G401.6 (cell line): Measurements from ENCODE around the gene RALGPS1.

Experiments used
- FAIRE-seq: peaks from 2 replicates; lab custom pipeline; 2012; peaks lifted over from hg19 to GRCh38; lab: Jason Lieb, UNC

The RALGPS1 gene

DNA sequence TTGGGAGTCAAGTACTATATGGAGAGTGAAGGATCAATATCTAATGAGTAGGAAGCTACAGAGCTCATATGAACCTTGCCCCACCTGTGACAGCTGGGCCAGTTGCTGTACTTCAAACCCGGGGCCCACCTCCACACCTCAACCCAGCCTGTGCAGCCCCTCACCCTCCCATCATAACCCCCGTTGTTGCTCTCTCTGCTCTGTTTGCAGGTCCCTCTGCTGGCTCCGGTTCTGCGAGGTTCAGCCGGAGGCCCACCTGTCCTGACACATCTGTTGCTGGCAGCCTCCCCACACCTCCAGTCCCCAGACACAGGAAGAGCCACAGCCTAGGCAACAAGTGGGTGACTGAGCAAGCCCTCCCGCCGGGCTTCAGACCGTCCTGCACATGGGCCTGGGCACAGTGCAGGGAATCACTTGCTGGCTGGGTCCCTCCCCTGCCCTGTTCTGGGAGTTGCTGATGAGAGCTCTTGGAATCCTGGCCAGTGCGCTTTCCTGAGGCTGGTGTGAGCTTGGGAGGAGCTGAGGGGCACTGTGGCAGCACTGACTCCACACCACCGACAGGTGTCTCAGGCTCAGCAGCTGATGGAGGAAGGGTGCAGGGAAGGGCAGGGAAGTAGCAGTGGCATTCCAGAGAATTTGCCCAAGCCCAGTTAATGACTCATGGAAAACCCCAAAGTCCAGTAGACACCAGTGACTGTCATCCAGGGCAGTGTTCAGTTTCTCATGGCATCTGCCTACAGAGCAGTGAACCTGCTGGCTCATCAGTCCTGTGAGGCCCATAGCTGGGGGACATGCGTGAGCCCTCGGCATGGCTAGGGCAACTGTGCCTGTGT is 280.5 kb downstream of the RALGPS1 start:
- no peak for FAIRE-seq

DNA sequence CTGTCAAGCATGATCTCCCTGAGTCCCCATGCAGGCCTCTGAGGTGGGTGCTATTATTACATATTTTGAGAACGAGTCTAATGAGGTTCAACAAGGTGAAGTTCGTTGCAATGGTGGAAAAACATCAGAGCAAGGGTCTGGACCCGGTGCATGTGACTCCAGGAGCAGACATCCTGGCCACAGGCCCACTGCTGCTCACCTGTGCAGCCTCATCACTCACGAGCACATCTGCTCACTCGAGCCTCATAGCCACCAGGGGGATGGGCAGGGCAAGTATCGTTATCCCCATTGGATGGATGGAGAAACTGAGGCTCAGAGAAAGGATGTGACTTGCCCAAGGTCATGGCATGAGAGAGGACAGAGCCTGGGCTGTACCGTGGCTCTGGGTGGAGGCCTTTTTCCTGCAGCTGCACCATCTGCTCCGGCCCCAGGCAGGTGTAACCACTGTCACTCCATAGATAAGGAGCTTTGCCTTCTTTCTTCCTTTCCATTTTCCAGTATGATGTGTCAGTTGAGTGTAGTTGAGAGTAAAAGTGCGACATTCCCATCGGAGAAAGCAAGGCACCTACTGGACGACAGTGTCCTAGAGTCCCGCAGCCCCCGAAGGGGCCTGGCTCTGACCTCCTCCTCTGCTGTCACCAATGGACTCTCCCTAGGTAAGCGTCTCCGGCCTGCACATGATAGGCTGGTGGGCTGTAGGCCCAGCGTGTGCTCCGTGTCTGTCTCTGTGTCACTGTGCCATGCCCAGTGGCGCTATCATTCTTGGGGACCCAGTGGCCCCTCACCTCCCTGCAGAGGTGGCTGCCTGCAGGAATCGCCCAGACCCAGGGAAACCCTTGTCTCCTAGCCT is 281.6 kb downstream of the RALGPS1 start:
- no peak for FAIRE-seq

DNA sequence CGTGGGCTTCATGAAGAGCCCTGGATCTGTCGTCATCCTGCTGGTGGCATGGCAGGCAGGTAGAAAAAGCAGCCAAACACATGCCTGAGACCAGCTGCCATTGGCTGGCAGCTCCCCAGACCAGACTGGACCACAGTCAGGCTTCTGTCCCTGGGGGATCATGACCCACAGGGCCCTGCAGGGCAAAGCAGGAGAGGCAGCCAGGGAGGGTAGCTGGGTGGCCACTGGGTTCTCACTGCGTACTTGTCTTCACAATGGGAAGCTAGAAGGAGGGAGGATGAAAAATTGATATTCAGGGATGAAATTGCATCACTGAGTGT is 282.2 kb downstream of the RALGPS1 start:
- no peak for FAIRE-seq

DNA sequence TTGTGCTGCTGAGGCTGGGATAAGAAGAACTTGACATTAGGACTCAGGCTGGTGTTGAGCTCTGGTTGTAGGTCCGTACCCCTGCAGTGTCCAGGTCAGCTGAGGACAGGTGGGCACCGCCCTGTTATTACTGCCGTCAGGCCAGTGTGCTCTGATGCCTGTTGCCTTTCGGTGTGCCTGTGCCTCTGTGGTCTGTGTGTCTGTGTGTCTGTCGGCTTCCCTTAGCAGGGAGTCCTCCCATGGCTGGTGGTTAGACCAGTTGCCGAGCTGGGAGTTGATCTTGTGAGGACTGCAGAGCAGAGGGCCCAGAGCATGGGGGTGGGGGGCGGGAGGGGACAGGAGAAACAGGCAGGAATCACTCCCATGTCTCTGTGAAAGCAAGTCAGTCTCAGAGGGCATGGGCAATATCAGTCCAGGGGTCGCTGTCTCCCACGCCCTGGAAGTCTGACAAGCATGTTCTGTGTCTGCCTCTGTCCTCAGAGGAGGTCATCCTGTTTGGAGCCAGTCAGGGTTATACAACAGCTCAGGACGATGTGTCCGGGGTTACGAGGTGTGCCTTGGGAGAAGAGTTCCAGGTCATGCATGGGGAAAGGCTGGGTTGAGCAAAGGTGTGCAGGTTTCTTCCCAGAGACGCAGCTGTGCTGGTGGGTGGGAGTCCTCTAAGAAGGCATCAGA is 282.7 kb downstream of the RALGPS1 start:
- no peak for FAIRE-seq

DNA sequence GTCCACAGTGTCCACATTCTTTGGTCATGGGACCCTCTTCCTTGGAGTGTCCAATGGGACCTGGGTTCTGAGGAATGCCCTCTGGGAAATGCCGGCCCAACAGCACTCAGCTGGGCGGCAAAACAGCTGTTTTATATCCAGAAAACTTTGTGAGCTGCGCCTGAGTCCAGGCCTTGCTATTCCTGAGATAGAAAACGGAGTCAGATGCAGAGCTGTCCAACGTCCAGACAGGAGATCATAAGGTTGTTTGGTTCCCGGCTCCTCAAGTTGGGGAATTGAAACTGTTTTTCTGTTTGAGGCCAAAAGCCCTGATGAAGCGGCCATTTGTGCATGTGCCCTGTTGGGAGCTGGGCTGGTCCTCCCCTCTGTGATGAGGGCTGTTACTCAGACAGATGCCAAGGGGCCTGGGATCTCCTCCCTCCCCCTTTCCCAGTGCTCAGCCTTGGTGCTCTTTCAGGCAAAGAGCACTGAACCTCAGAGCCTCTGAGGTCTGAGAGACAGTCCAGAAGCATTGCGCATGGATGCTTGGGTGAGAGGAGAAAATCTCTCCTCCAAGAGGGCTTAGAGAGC is 283.4 kb downstream of the RALGPS1 start:
- no peak for FAIRE-seq

DNA sequence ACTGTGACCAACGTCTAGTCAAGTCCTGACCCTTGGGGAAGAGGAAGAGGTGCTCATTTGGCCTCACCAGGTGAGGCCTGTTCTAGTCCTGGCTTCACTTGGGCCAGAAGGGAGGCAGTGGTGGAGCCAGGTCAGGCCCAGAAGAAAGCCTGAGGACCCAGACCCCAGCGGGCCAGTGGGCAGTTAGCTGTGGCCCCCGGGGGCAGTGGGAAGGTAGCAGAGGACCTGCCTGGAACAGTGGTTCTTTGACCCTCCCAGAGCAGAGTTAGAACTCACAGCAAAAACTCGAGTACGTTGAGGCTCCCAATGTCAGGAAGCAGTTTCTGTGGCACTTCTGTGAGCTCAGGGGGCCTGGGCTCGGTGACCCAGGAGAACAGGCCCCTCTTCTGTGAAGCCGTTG is 284.0 kb downstream of the RALGPS1 start:
- FAIRE-seq: no peak

DNA sequence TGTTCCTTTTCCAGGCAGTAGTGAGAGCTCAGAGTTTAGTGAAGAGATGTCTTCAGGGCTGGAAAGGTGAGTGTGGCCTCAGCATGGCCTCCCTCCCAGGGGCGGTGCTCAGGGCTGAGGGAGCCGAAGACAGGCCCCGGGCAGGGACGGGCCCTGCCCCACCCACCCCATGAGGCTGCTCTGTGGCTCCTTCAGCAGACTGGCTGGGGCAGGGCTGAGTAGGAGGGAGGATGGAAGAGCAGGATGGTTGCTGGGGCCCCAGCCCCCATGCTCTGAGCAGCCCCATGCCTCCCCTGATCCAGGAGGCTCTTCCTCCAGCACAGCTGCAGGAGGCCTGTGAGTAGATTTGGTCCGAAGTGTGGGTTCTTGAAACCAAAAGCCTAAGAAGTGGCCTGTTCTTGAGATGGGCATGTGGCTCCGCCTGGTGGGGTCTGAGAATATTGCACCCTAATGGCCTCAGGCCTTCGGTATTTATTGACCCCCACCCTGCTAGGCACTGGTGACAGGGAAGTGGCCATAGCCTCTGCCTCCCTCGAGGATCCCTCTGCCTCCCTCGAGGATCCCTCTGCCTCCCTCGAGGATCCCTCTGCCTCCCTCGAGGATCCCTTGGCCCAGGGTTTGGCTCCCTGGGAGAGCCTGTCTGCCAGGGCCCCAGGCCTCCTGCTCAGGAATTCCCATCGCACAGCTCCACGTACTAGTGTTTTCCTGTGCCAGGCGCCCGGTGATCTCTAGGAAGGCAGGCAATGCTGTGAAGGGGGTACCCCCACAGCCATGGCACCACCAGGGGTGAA is 284.6 kb downstream of the RALGPS1 start:
- FAIRE-seq: peak; percentile 76

DNA sequence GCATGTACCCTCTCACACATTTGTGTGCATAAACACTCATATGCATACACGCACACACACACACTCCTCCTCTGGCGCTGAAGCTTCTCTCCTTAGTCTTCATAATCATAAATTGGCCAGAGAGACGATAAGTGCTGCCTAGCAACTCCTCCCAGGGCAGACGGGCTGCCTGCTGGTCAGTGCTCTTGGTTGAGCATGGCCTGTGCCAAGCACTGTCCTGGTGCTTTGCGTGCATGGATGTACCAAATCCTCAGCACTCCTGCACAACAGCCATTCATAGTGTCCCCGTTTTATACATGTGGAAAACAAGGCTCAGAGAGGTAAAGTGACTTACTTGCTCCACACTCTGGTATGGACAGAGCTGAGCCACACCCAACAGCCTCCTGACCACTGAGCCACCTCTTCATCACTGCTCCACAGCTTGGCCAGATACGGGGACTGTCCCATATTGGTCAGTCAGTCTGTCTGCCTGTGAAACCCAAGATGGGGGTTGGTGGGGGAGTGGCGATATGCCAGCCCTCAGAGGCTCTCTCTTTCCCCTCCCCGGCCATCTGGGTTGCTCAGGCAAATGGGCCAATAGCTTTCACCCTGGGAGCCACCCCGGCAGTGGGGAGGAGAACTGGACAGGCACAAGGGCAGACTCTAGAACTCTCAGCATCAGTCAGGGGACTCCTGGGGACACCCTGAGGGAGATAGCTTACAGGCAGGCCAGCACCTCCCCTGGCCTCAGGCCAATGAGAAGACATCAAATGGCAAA is 285.7 kb downstream of the RALGPS1 start:
- no peak for FAIRE-seq

DNA sequence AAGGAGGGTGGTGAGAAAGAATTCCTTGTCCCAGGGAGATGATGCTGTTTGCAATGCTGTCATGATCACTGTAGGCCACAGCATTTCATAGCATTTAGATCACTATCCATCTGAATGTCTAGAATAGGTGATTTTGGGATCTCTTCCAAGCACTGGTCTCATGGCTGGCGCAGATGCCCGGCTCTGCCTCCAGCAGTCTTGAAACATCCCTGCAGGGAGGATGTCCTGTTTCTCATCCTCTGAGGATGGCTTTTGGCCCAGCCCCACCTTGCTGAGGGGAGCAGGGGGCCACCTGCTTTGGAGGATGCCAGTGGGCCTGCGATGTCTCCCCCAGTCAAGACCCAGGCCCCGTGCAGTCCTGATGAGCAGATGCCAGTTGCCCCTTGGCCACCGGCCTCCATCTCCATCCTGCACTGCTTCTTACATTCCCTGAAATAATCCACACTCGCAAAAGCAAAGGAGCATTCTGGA is 286.5 kb downstream of the RALGPS1 start:
- FAIRE-seq: no peak

DNA sequence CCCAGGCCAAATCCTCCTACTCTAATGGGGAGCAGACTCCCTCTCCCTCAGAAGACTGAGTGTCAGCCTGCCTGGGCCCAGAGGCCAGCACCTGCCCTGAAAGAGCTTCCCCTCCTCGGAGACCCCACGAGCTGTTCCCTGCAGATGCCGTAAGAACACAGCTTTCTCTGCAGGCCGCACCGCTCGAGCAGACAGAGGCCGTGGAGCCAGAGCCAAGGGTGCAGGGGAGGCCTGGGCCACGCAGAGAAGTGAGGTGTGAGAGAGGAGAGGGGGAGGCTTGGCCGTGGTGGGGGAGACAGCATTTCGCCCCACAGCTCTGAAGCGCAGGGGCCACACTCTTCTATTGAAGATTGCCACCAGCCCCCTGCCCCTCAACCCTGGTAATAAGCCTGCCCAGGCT is 287.1 kb downstream of the RALGPS1 start:
- FAIRE-seq: no peak

DNA sequence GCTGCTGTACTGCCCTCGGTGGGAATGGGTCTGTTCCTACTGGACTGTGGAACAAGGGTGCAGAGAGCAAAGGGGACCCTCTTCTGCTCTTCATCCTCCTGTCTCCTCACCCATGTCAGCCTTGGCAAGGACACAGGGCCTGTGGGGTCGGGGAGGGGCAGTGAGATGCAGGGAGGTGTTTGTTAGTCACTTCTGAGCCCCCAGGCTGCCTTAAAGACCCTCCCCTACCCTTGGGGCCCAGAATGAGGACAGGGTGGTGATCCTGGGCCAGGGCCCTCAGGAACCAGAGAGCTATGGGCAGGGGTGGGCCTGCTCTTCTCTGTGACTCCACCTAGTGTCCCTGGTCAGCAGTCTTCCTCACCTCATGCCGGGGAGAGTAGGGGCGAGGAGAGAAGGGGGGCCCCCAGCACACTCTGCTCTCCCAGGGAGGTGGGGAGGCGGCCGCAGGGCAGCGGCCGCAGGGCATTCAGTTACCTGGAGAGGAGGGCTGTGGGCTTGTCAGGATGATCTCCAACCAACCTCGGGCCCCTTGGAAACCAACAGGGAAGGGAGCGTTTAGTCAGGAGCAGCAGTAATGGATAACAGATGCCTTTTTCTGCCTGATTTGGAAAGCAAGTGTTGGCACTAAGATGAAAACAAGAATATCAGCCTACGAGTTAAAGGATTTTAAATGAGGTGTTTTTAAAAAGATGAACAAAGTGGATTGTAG is 288.0 kb downstream of the RALGPS1 start:
- no peak for FAIRE-seq

DNA sequence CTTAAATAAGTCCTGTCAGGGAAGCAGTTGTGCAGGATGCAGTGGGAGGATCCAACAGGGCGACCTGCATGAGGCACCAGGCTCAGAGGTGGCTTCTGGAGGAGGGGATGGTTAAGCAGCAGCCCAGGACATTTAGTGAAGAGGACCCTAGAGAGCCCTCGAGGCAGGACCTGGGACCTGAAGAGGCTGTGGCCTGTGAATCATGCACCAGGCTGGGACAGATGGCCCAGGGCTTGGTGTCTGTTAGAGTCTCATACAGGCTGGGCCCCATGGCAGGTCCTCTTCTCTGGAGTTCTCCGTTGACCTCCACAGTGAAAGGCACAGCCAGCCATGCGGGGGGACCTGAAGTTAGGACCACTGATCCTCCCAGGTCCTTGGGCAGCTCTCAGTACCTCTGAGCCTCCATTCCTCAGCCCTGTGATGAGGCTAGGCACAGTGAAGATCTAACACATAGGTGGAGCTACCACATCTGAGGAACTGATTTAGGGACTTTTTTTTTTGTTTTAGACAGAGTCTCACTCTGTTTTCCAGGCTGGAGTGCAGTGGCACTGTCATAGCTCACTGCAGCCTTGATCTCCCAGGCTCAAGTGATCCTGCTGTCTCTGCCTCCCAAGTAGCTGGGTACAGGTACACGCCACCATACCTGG is 289.2 kb downstream of the RALGPS1 start:
- no peak for FAIRE-seq

DNA sequence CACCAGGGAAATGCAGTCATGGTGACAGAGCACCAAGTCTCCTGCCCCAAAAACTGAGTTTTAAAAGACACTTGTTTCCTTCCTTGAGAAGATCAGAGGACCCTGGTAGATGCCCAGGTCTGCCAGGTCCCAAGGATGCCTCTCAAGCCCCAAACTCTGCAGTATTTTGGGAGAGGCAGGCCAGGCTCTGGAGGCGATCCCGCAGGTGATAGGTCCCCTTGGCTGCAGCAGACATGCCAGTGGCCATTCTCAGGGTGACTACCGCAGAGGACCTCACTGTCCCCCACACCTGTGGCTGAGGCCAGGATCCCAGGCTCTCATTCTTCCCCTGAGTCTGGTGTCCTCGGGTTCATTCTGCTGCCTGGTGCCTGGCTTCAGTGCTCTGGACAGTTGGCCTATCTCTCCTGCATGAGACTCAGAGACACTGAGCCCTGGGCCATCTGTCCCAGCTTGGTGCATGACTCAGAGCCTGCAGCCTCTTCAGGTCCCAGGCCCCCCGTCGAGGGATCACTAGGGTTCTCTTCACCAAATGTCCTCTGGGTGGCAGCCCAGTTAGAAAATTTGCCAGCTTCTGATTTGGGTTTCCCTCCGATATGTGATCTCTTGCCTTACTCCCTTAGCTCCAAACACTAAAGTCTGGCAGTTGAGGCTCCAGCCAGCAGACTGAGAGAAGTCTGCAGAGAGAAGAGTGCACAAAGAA is 290.3 kb downstream of the RALGPS1 start:
- FAIRE-seq: no peak

DNA sequence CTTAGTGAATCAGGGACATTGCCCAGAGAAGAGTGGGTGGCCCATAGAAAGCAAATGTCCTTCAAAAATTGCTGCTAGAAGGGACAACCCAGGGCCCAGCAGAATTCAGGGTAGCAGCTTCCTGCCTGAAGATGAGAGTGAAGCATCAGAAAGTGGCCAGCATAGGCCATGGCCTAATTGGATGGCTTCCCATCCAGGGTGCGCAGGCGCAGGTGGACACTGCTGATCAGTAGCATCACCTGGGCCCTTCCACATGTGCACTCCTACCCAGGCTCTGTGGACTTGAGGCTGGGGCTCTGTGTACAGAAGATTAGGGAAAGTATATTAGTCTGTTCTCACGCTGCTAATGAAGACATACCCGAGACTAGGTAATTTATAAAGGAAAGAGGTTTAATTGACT is 291.4 kb downstream of the RALGPS1 start:
- no peak for FAIRE-seq

DNA sequence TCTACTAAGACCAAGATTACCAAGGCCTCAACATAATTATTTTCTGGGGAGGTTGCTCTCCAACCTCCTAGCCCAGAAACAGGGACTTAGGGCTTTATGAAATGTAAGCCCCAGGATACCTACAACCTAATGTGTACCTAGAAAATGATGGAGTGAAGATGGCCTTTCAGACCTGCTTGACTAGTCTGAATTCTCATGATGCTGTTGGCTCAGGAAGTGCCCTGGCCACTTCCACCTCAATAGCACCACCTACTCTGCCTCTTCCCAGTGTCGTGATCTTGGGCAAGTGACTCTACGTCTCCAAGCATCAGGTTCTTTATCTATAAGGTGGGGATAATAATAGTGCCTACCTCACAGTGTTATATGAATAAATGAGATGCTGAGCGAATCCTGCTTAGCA is 292.1 kb downstream of the RALGPS1 start:
- no peak for FAIRE-seq

DNA sequence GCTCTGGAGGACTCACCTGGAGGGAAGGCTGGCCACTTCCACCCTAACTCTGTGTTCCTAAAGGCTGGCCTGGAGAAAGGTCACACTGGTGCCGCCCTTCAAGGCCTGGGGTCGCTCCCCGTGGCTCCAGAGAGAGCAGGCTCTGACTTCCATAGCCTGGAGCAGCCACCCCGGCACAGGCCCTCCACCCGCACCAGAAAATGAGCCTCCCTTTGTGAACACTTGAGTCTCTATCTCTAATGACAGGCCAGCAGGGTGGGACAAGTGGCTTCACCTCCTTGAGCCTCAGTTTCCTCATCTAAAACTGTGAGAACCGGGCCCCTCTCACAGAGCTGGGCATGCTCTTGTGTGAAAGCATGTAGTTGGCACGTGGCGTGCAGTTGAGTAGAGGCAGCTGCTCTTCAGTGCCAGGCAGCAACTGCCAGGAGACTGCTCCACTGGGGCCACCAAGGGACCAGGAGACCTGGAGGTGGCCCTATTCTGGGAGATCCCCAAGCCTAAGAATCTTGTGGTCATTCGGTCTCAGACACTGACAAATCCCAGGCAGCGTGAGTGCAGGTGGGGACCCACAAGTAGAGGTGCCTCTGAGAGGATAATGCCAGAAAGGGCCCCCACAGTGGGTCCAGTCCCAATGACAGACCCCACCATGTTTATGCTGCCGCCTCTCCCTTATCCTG is 293.3 kb downstream of the RALGPS1 start:
- no peak for FAIRE-seq

DNA sequence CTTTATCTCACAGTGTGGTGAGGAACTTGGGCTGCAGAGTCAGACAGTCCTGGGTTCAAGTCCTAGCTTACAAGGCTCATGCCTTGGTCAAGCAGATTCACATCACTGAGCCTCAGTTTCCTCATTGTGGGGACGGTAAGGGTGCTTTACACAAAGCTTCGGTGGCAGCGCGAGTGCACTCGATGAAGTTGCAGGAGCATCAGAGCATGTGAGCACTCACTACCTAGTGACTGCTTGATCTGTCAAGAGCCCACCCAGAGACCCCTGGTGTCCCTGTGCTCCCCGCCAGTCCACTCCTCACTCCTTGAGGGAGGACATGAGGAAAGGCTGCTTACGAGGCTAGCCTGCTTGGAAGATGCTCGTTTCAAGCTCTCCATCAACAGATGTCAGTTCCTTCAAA is 293.8 kb downstream of the RALGPS1 start:
- no peak for FAIRE-seq

DNA sequence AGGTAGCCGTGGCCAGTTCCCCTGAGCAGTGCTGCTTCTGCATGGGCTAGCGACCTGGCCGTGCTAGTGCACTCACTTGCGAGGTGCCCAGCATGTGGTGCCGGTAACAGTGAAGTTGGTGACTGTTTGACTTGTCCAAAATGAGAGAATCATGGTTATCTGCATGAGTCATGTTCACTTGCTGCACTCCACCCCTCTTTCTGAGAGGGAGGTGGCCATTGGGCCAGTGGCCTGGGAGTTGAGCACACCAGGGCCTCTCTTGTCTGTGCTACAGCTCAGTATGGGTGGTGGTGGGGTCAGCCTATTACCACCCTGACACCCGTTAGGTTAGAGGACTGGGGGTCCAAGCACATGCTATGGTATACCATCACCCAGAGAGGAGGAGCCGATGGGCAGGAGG is 294.6 kb downstream of the RALGPS1 start:
- FAIRE-seq: no peak
